ENCODE results near the gene LYPD8. TPM values are rescaled to one million over a fixed set of nuclear protein-coding genes. Genes with fewer than 3 reads are reported as not detected.

The LYPD8 gene
- total RNA-seq, 1 experiment from 2014 or later, result not detected

DNA sequence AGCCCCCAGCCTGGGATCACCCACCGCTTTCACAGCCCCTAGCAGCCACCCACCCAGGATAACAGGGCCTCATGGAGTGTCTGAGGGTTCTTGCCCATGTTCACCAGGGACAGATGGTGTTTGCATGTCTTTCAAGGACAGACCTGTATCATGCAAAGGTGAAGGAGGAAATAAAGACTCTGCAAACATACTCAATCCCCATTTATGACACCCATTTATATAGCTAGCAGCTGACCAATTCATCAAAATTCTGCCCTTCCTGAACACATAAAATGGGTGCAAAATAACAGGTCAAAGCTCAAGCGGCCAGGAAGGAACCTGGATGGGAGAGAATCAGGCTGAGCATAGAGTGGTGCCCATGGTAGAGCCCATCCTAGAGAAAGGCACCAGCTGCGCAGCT lies 32.8 kb upstream of the LYPD8 start:
- intact Hi-C loops (cut with micrococcal nuclease), result no loop called here
- peaks cover 5% of the 10 kb centered on the region for H3K4me1 Mint-ChIP-seq (ENCODE audit: insufficient read depth, unreplicated experiment)
- H3K27ac Mint-ChIP-seq (ENCODE audit: low read depth, unreplicated experiment), result no peak overlapping the region
- DNase-seq (ENCODE audit: unreplicated experiment), result no peak
- no peaks in the 10 kb centered on the region for H3K27me3 Mint-ChIP-seq (ENCODE audit: insufficient read depth, unreplicated experiment)
- peaks cover 6% of the 10 kb centered on the region for H3K36me3 Mint-ChIP-seq (ENCODE audit: insufficient read depth, unreplicated experiment)
- no peaks in the 10 kb centered on the region for H3K9me3 Mint-ChIP-seq (ENCODE audit: unreplicated experiment)
- no peak for TF ChIP-seq CTCF (IDR thresholded peaks at IDR 0.05; ENCODE audit: unreplicated experiment)
- no TSS peak for BruUV-seq (replicated peaks)
- ChIA-PET POLR2A (interaction anchor here (0.6 kb wide), 1 partner anchor 379 kb away, joined by 3 read pairs; no protein-coding TSS in a partner anchor), CTCF (interaction anchor here (0.6 to 7.2 kb wide), 4 partner anchors 18 to 343 kb away, joined by 3 to 49 read pairs (median 4); partner anchors contain the start of gene OR2T2)
- H3K4me3 Mint-ChIP-seq (ENCODE audit: unreplicated experiment), result no peak overlapping the region

DNA sequence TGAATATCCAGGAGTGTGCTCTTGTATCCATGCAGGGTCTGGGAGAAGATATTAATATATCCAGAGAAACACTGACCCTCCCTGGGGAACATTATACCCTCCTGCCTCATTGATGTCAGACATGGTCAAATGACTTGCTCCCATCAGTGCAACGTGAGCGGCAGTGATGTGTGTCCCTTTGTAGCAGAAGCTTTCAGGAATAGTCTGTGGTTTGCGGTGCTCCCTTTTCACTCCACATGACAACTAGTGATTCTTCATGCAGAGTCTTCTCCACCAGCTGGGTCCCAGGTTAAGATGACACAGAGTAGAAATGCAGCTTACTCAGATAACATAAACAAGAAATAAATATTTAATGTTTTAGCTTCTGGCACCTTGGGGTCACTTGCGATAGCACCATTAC lies 31.9 kb upstream of the LYPD8 start:
- Mint-ChIP-seq H3K27ac (ENCODE audit: low read depth, unreplicated experiment) (no peak overlapping the region), H3K4me3 (ENCODE audit: unreplicated experiment) (no peak overlapping the region), H3K27me3 (ENCODE audit: insufficient read depth, unreplicated experiment) (no peaks in the 10 kb centered on the region), H3K9me3 (ENCODE audit: unreplicated experiment) (no peaks in the 10 kb centered on the region), H3K4me1 (ENCODE audit: insufficient read depth, unreplicated experiment) (peaks cover 5% of the 10 kb centered on the region), H3K36me3 (ENCODE audit: insufficient read depth, unreplicated experiment) (peaks cover 6% of the 10 kb centered on the region)
- BruUV-seq (replicated peaks), result no TSS peak
- DNase-seq (ENCODE audit: unreplicated experiment), result no peak
- intact Hi-C loops (cut with micrococcal nuclease), result no loop called here
- ChIA-PET CTCF (interaction anchor here (1.8 to 7.2 kb wide), 3 partner anchors 18 to 82 kb away, joined by 6 to 49 read pairs (median 7); no protein-coding TSS in a partner anchor), POLR2A (interaction anchor here (1.6 kb wide), 1 partner anchor 39 kb away, joined by 7 read pairs; the partner anchor contains the start of gene SH3BP5L)
- no peak for TF ChIP-seq CTCF (IDR thresholded peaks at IDR 0.05; ENCODE audit: unreplicated experiment)

GRCh38 chr1:248786156-248786555 lies 30.6 kb upstream of the LYPD8 start:
- H3K4me3 Mint-ChIP-seq (ENCODE audit: unreplicated experiment), result no peak overlapping the region
- ChIA-PET POLR2A (interaction anchor here (0.7 to 1.7 kb wide), 4 partner anchors 9 to 40 kb away, joined by 3 to 7 read pairs (median 5); partner anchors contain the start of gene SH3BP5L), CTCF (interaction anchor here (0.6 to 7.2 kb wide), 8 partner anchors 10 to 164 kb away, joined by 3 to 49 read pairs (median 6); no protein-coding TSS in a partner anchor)
- H3K27me3 Mint-ChIP-seq (ENCODE audit: insufficient read depth, unreplicated experiment), result no peaks in the 10 kb centered on the region
- peaks cover 5% of the 10 kb centered on the region for H3K4me1 Mint-ChIP-seq (ENCODE audit: insufficient read depth, unreplicated experiment)
- no peak for TF ChIP-seq CTCF (IDR thresholded peaks at IDR 0.05; ENCODE audit: unreplicated experiment)
- BruUV-seq (replicated peaks), result no TSS peak
- H3K27ac Mint-ChIP-seq (ENCODE audit: low read depth, unreplicated experiment), result no peak overlapping the region
- DNase-seq (ENCODE audit: unreplicated experiment), result peak; percentile 43
- peaks cover 10% of the 10 kb centered on the region for H3K9me3 Mint-ChIP-seq (ENCODE audit: unreplicated experiment)
- H3K36me3 Mint-ChIP-seq (ENCODE audit: insufficient read depth, unreplicated experiment), result peaks cover 6% of the 10 kb centered on the region
- intact Hi-C loops (cut with micrococcal nuclease), result no loop called here

DNA sequence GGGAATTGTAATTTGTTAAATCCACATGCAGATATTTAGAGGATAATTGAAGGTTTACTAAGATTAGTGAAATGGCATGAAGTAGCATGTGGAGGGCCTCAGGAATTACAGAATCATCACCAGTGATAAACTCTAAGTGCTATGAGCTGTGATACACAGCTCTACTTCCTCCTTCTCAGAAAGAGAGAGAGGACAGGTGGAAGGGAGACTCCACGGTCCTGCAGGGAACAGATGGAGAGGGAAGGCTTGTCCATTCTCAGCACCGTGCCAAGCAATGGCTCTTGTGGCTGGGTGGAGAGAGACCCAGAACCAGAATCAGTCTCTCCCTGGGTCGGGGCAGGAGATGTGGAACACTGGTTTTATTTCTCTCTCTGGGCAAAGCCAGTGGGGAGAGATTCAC lies 27.8 kb upstream of the LYPD8 start:
- CTCF ChIA-PET, result interaction anchor here (0.7 to 4.0 kb wide), 2 partner anchors 12 to 23 kb away, joined by 3 to 12 read pairs; no protein-coding TSS in a partner anchor
- no peak for DNase-seq (ENCODE audit: unreplicated experiment)
- peaks cover 6% of the 10 kb centered on the region for H3K36me3 Mint-ChIP-seq (ENCODE audit: insufficient read depth, unreplicated experiment)
- no peak overlapping the region for H3K27ac Mint-ChIP-seq (ENCODE audit: low read depth, unreplicated experiment)
- POLR2A ChIA-PET, result no interaction called here
- peaks cover 11% of the 10 kb centered on the region for H3K9me3 Mint-ChIP-seq (ENCODE audit: unreplicated experiment)
- H3K4me1 Mint-ChIP-seq (ENCODE audit: insufficient read depth, unreplicated experiment), result peaks cover 5% of the 10 kb centered on the region
- no peak for TF ChIP-seq CTCF (IDR thresholded peaks at IDR 0.05; ENCODE audit: unreplicated experiment)
- intact Hi-C loops (cut with micrococcal nuclease), result no loop called here
- BruUV-seq (replicated peaks), result no TSS peak
- no peaks in the 10 kb centered on the region for H3K27me3 Mint-ChIP-seq (ENCODE audit: insufficient read depth, unreplicated experiment)
- H3K4me3 Mint-ChIP-seq (ENCODE audit: unreplicated experiment), result no peak overlapping the region

Data from MCF 10A (cell line).